Activated naive CD4-positive, alpha-beta T cell treated with anti-CD3 and anti-CD28 coated beads, Interleukin-2, amount 50 U/mL, for 72 hours (primary cell): Measurements from ENCODE around the gene SLC50A1. TPM values are rescaled to one million over a fixed set of nuclear protein-coding genes. Genes with fewer than 3 reads are reported as not detected.

Experiments
- ATAC-seq, 2 donors: fragments of 150-1000 bp; cut with Tn5 transposase; 2 replicates each; pipeline ENCODE4 v1.10.0; 2021; ENCODE audit warnings: mild to moderate bottlenecking in 2 of 2, moderate library complexity in 2 of 2
- DNase-seq, 2 donors: peaks; one replicate each; pipeline ENCODE4 v3.0.0; 2021 to 2022; ENCODE audit warnings: low spot score in 2 of 2
- H3K27ac Mint-ChIP-seq, 2 donors: one replicate each; pipeline ENCODE4 v1.8.0; 2022; ENCODE audit warnings: mild to moderate bottlenecking in 2 of 2, mixed read lengths in 2 of 2
- H3K36me3 Mint-ChIP-seq, 2 donors: one replicate each; pipeline ENCODE4 v1.8.0; 2022; ENCODE audit warnings: mixed read lengths in 2 of 2
- H3K9me3 Mint-ChIP-seq, 2 donors: one replicate each; pipeline ENCODE4 v1.8.0; 2022; ENCODE audit warnings: mixed read lengths in 2 of 2
- total RNA-seq, 2 donors: library from RNA; stranded (reverse); gene quantifications; one replicate each; pipeline ENCODE4 v1.2.3, GENCODE V29; 2022

The SLC50A1 gene
- total RNA-seq, result 10 to 100 TPM; 47.4 to 49.4 TPM

GRCh38 chr1:155135415-155136028 is at the start of gene SLC50A1:
Gene SLC50A1, plus strand, starts transcription at chr1:155135852. Its CDS starts 60 bp downstream, at chr1:155135912.
- Mint-ChIP-seq H3K27ac (peak within 1 kb of the TSS; percentile 94 to 98), H3K36me3 (peaks cover 31 to 34% of the 10 kb centered on the region in 2 donors)

GRCh38 chr1:155086128-155086741 is 49.4 kb upstream of the SLC50A1 start:
- peak; percentile 78 to 92 for DNase-seq
- ATAC-seq, result peak; percentile 12 to 18
- H3K27ac Mint-ChIP-seq, result peak overlapping the region in 1 of 2 donors; percentile 86
- peaks cover 0 to 5% of the 10 kb centered on the region in 2 donors for H3K36me3 Mint-ChIP-seq
- no peaks in the 10 kb centered on the region for H3K9me3 Mint-ChIP-seq

More at GRCh38 chr1:155135415-155136028, at the start of gene SLC50A1:
- DNase-seq (peak; percentile 94 to 96), ATAC-seq (peak; percentile 76 to 86)
- no peaks in the 10 kb centered on the region for H3K9me3 Mint-ChIP-seq

- Mint-ChIP-seq H3K36me3 (no peaks in the 10 kb centered on the region), H3K27ac (no peak overlapping the region), H3K9me3 (no peaks in the 10 kb centered on the region)
- ATAC-seq, result no peak
- no peak for DNase-seq
Measured at GRCh38 chr1:155086856-155087535, 48.7 kb upstream of the SLC50A1 start.

- Mint-ChIP-seq H3K9me3 (no peaks in the 10 kb centered on the region), H3K27ac (no peak overlapping the region), H3K36me3 (no peaks in the 10 kb centered on the region)
- DNase-seq (peak; percentile 78 to 93), ATAC-seq (peak; percentile 84 to 88)
Measured at GRCh38 chr1:155091071-155092051, 44.3 kb upstream of the SLC50A1 start.

GRCh38 chr1:155092131-155092530 is 43.5 kb upstream of the SLC50A1 start:
- ATAC-seq (no peak), DNase-seq (no peak)
- Mint-ChIP-seq H3K36me3 (no peaks in the 10 kb centered on the region), H3K27ac (no peak overlapping the region), H3K9me3 (no peaks in the 10 kb centered on the region)

- Mint-ChIP-seq H3K36me3 (no peaks in the 10 kb centered on the region), H3K27ac (no peak overlapping the region), H3K9me3 (no peaks in the 10 kb centered on the region)
- ATAC-seq, result no peak
- no peak for DNase-seq
Measured at GRCh38 chr1:155092641-155093040, 43.0 kb upstream of the SLC50A1 start.

- ATAC-seq, result peak; percentile 30 to 59
- Mint-ChIP-seq H3K27ac (peak overlapping the region in 1 of 2 donors; percentile 4), H3K9me3 (no peaks in the 10 kb centered on the region), H3K36me3 (no peaks in the 10 kb centered on the region)
- no peak for DNase-seq
Measured at GRCh38 chr1:155093911-155094621, 41.6 kb upstream of the SLC50A1 start.

GRCh38 chr1:155094622-155094948 is 41.1 kb upstream of the SLC50A1 start:
- Mint-ChIP-seq H3K27ac (no peak overlapping the region), H3K9me3 (no peaks in the 10 kb centered on the region), H3K36me3 (no peaks in the 10 kb centered on the region)
- DNase-seq, result no peak
- ATAC-seq, result no peak

GRCh38 chr1:155099331-155099730 is 36.3 kb upstream of the SLC50A1 start:
- ATAC-seq (no peak), DNase-seq (no peak)
- H3K36me3 Mint-ChIP-seq, result no peaks in the 10 kb centered on the region
- H3K27ac Mint-ChIP-seq, result no peak overlapping the region
- no peaks in the 10 kb centered on the region for H3K9me3 Mint-ChIP-seq

- ATAC-seq (no peak), DNase-seq (no peak)
- Mint-ChIP-seq H3K36me3 (no peaks in the 10 kb centered on the region), H3K27ac (no peak overlapping the region), H3K9me3 (no peaks in the 10 kb centered on the region)
Measured at GRCh38 chr1:155103325-155103724, 32.3 kb upstream of the SLC50A1 start.

GRCh38 chr1:155104605-155105534 is 30.8 kb upstream of the SLC50A1 start:
- H3K27ac Mint-ChIP-seq, result peak overlapping the region in 1 of 2 donors; percentile 18
- no peaks in the 10 kb centered on the region for H3K36me3 Mint-ChIP-seq
- DNase-seq, result no peak
- H3K9me3 Mint-ChIP-seq, result no peaks in the 10 kb centered on the region
- ATAC-seq, result no peak

GRCh38 chr1:155105604-155106011 is 30.0 kb upstream of the SLC50A1 start:
- ATAC-seq (no peak), DNase-seq (no peak)
- no peaks in the 10 kb centered on the region for H3K9me3 Mint-ChIP-seq
- no peaks in the 10 kb centered on the region for H3K36me3 Mint-ChIP-seq
- no peak overlapping the region for H3K27ac Mint-ChIP-seq

- Mint-ChIP-seq H3K27ac (no peak overlapping the region), H3K36me3 (no peaks in the 10 kb centered on the region), H3K9me3 (no peaks in the 10 kb centered on the region)
- DNase-seq (no peak), ATAC-seq (no peak)
Measured at GRCh38 chr1:155106862-155107261, 28.8 kb upstream of the SLC50A1 start.

- no peak for DNase-seq
- H3K27ac Mint-ChIP-seq, result no peak overlapping the region
Measured at GRCh38 chr1:155107309-155108264, 28.1 kb upstream of the SLC50A1 start.

More at GRCh38 chr1:155107309-155108264, 28.1 kb upstream of the SLC50A1 start:
- no peaks in the 10 kb centered on the region for H3K9me3 Mint-ChIP-seq
- H3K36me3 Mint-ChIP-seq, result no peaks in the 10 kb centered on the region
- no peak for ATAC-seq
